Peyer's patch (tissue), 4 donors: ENCODE results near the gene BHLHA15. TPM values are rescaled to one million over a fixed set of nuclear protein-coding genes. Genes with fewer than 3 reads are reported as not detected.
A peak's percentile ranks its signal among the peaks of the same experiment; 100 is the strongest.

ENCODE experiments used
- DNase-seq, 3 donors: peaks; one replicate each; pipeline ENCODE4 v3.0.0-alpha.2; 2017 to 2019
- H3K27ac ChIP-seq, 4 donors: fragments of 200-600 bp; sonication (generic); one replicate each; pipeline ENCODE4 v1.5.1; 2016 to 2019
- H3K27me3 ChIP-seq, 2 donors: fragments of 200-600 bp; sonication (generic); one replicate each; pipeline ENCODE4 v1.5.1; 2019
- H3K36me3 ChIP-seq, 3 donors: fragments of 200-600 bp; sonication (generic); one replicate each; pipeline ENCODE4 v1.5.1; 2016 to 2019
- H3K4me1 ChIP-seq, 4 donors: fragments of 200-600 bp; sonication (generic); one replicate each; pipeline ENCODE4 v1.5.1; 2016 to 2019
- H3K4me3 ChIP-seq, 4 donors: fragments of 200-600 bp; sonication (generic); 1 replicate in 3 of 4; 2 replicates in 1 of 4; pipeline ENCODE4 v1.5.1; 2016 to 2019; ENCODE audit warnings: mild to moderate bottlenecking in 1 of 4
- H3K9me3 ChIP-seq, 4 donors: fragments of 200-600 bp; sonication (generic); one replicate each; pipeline ENCODE4 v1.5.1; 2016 to 2019; ENCODE audit warnings: mild to moderate bottlenecking in 1 of 4
- POLR2A ChIP-seq, 2 donors: fragments of 450-650 bp; IDR thresholded peaks; one replicate each; pipeline ENCODE4 v1.5.1; 2017; ENCODE audit warnings: antibody characterized with exemption in 2 of 2, mild to moderate bottlenecking in 2 of 2, moderate library complexity in 2 of 2
- total RNA-seq, 4 donors: library from RNA; depleted of rRNA; stranded (reverse); fragments of >200 nt; gene quantifications; one replicate each; pipeline ENCODE4 v1.1.0, GENCODE V29; 2016
- TF ChIP-seq, protein P1 (sequence below), 6 experiments: fragments of 450-650 bp in 4 of 6; fragments of 200-600 bp in 2 of 6; sonication (generic) in 1 of 6; IDR thresholded peaks; one replicate each; pipeline ENCODE4 v1.5.1; 2017 to 2019; ENCODE audit warnings: antibody characterized with exemption in 6 of 6, mild to moderate bottlenecking in 3 of 6, moderate library complexity in 1 of 6

Gene BHLHA15
- total RNA-seq, 4 donors from 2014 or later: 1.6 to 9.9 TPM; not detected in 2

GRCh38 chr7:98235901-98236300 is 24.7 kb downstream of the BHLHA15 start:
- Histone ChIP-seq H3K9me3 (no peaks in the 10 kb centered on the region), H3K36me3 (peaks cover 0 to 55% (median 0%) of the 10 kb centered on the region in 3 donors), H3K4me1 (no peaks in the 10 kb centered on the region), H3K27ac (no peak overlapping the region), H3K27me3 (no peaks in the 10 kb centered on the region), H3K4me3 (no peak overlapping the region)
- no peak for DNase-seq
- TF ChIP-seq, protein P1, sequence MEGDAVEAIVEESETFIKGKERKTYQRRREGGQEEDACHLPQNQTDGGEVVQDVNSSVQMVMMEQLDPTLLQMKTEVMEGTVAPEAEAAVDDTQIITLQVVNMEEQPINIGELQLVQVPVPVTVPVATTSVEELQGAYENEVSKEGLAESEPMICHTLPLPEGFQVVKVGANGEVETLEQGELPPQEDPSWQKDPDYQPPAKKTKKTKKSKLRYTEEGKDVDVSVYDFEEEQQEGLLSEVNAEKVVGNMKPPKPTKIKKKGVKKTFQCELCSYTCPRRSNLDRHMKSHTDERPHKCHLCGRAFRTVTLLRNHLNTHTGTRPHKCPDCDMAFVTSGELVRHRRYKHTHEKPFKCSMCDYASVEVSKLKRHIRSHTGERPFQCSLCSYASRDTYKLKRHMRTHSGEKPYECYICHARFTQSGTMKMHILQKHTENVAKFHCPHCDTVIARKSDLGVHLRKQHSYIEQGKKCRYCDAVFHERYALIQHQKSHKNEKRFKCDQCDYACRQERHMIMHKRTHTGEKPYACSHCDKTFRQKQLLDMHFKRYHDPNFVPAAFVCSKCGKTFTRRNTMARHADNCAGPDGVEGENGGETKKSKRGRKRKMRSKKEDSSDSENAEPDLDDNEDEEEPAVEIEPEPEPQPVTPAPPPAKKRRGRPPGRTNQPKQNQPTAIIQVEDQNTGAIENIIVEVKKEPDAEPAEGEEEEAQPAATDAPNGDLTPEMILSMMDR (IDR thresholded peaks at IDR 0.05): no peak
- no peak for TF ChIP-seq POLR2A (IDR thresholded peaks at IDR 0.05)

DNA sequence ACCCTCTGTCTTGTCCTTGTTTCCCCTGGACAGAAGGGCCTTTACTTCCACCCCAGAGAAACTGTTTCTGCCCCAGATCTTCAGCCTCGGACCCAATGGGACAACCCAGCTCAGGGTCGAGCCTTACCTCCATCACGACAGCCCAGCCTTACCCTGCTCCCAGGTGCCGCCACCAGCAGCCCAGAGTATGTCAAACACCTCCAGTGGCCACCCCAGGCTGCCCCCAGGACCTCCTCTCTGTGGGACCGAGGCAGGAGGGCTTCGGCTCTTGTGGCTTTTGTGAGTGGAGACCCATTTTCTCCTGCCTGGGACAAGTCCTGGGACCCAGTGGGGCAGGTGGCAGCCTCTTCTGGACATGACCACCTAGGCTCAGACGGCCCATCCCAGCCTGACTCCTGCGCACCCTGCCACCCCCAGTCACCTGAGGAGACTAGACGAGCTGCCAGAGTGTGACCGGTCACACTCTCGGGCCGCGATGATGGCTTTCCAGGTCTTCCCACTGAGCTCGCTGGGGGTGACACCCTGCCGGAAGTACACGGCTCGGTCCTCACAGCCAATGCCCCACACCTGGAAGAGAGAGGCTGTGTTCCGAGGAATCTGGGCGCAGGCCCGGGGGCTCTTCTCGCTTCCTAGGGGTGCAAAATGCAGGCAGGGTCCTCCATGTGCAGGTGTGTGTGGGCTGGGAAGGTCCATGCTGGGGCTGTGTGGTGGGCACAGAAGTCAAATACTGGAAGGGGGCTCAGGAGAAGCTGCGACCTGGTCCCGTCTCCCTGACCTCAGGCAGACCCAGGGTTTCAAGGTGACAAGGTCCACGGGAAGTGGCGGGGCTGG is 25.3 kb downstream of the BHLHA15 start:
- TF ChIP-seq POLR2A (IDR thresholded peaks at IDR 0.05): no peak
- TF ChIP-seq, protein P1 (IDR thresholded peaks at IDR 0.05): no peak
- Histone ChIP-seq H3K9me3 (no peaks in the 10 kb centered on the region), H3K27ac (no peak overlapping the region), H3K36me3 (peaks cover 0 to 51% (median 0%) of the 10 kb centered on the region in 3 donors), H3K27me3 (no peaks in the 10 kb centered on the region), H3K4me3 (no peak overlapping the region), H3K4me1 (no peaks in the 10 kb centered on the region)
- no peak for DNase-seq

DNA sequence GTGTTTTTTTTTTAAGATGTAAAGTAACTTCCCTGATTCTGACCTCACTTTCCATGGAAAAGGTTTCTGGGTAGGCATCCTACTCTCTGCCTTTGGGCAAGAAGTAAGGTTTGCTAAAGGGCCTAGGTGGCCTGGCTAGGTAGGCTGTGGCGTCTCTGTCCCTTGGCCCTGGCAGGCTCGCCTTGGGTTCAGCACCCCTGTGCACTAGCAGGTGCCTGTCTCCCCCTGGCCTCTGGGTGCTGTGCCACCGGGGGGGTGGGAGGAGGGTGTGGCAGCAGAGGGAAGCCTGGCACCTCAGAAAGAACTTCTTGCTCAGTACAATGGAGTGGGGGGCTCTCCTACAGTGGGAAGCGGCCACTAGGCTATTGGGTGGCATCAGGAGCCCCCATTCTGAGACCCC is 26.8 kb downstream of the BHLHA15 start:
- Histone ChIP-seq H3K36me3 (peaks cover 0 to 55% (median 0%) of the 10 kb centered on the region in 3 donors), H3K27me3 (no peaks in the 10 kb centered on the region), H3K27ac (no peak overlapping the region), H3K4me1 (no peaks in the 10 kb centered on the region), H3K9me3 (no peaks in the 10 kb centered on the region), H3K4me3 (no peak overlapping the region)
- no peak for DNase-seq
- TF ChIP-seq, protein P1 (IDR thresholded peaks at IDR 0.05): no peak
- no peak for TF ChIP-seq POLR2A (IDR thresholded peaks at IDR 0.05)

- no peak for DNase-seq
- TF ChIP-seq, protein P1 (IDR thresholded peaks at IDR 0.05): no peak
- TF ChIP-seq POLR2A (IDR thresholded peaks at IDR 0.05): no peak
- H3K36me3 ChIP-seq: peaks cover 0 to 54% (median 0%) of the 10 kb centered on the region in 3 donors
- H3K27me3 ChIP-seq: no peaks in the 10 kb centered on the region
- H3K9me3 ChIP-seq: no peaks in the 10 kb centered on the region
- no peaks in the 10 kb centered on the region for H3K4me1 ChIP-seq
- no peak overlapping the region for H3K4me3 ChIP-seq
- no peak overlapping the region for H3K27ac ChIP-seq
These were observed 27.7 kb downstream of the BHLHA15 start for GRCh38 chr7:98238976-98239375.

GRCh38 chr7:98240961-98241673 is 29.9 kb downstream of the BHLHA15 start:
- H3K4me3 ChIP-seq: no peak overlapping the region
- no peaks in the 10 kb centered on the region for H3K27me3 ChIP-seq
- no peaks in the 10 kb centered on the region for H3K4me1 ChIP-seq
- TF ChIP-seq, protein P1 (IDR thresholded peaks at IDR 0.05): peak in 4 of 6 experiments; percentile 55 to 62 (median 57)
- no peak for TF ChIP-seq POLR2A (IDR thresholded peaks at IDR 0.05)
- no peak overlapping the region for H3K27ac ChIP-seq
- no peaks in the 10 kb centered on the region for H3K9me3 ChIP-seq
- peaks cover 0 to 67% (median 0%) of the 10 kb centered on the region in 3 donors for H3K36me3 ChIP-seq
- peak; percentile 29 to 63 (median 63) for DNase-seq
